ENCODE results near the gene ARHGEF3.
"Not testable (repeated sequence)": the region's sequence is repeated elsewhere in the genome, so short reads cannot be mapped to it uniquely, and the experiment has no call there.

The ARHGEF3 gene

DNA sequence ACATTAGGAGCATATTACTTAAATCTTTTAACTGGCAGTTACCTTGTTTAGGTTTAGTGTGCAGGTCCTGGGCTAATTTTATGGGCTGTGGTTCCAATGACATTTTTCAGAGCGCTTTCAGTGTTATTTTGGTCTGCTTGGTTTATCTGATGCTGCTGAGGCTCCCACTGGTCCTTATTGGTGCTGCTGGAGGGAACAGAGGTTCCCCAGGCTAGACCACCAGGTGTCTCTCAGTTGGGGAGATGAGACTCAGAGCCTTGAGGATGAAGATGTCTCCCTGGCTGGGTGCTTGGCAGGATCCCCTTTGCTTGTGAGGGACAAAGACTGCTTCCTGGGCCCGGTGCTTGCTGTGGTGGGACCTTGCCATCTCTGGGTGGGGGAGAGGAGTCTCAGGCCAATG is 90.4 kb downstream of the ARHGEF3 start:
- no peak for DNase-seq

DNA sequence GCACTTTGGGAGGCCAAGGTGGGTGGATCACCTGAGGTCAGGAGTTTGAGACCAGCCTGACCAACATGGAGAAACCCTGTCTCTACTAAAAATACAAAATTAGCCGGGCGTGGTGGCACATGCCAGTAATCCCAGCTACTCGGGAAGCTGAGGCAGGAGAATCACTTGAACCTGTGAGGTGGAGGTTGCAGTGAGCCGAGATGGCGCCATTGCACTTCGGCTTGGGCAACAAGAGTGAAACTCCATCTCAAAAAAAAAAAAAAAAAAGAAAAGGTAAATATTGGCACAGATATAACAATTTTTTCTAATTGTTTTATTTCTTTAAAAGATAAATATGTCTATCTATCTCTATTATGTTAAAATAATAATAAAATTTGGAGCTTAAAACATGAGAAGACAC is 94.3 kb downstream of the ARHGEF3 start:
- DNase-seq = not testable (repeated sequence)

DNA sequence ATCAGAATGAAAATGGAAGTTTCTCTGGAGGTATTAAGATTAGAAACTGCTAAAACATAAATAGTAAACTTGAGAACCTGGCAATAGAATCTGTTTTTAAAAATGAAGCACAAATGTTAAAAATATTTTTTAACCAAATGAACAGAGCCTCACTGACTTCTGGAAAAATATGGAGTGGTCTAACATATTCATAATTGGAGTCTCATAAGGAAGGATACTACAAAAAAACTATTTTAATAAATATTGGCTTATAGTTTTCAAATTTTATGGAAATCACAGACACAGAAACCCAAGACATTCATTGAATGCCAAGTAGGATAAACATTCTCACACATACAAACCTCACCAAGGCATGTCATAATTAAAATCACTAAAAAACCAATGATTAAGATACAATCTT is 95.1 kb downstream of the ARHGEF3 start:
- no peak for DNase-seq

DNA sequence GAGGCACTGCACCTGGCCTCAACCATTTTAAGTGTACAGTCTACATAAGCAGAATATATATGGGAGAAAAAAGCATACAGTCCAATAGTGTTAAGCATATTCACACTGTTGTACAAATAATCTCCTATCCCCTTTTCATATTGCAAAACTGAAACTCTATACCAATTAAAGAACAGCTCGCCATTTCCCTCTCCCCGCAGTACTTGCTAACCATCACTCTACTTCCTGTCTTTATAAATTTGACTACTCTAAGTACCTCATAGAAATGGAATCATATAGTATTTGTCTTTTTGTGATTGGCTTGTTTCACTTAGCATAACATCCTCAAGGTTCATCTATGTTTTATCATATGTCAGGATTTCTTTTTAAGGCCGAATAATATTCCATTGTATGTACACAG is 97.0 kb downstream of the ARHGEF3 start:
- DNase-seq = no peak

- DNase-seq = peak; percentile 17 to 77
These were observed 99.0 kb downstream of the ARHGEF3 start for GRCh38 chr3:56702490-56703315.

DNA sequence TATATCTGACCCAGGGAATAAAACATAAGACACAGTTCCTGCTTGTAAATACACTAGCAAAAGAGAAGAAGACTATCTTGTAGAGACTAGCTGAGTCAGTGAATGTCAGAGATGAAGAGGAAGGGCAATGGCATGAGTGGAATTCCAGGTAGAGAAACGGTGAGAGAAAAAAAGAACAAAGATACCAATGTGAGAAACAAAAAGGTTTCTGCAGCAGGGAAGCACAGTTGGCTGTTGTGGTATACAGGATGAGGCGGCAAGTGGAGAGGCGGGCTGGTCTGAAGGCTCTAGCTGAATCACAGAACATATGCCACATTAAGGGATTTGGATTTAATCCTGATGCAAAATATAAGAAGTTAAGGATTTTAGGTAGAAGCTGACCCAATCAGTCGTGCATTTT is 101.6 kb downstream of the ARHGEF3 start:
- no peak for DNase-seq

DNA sequence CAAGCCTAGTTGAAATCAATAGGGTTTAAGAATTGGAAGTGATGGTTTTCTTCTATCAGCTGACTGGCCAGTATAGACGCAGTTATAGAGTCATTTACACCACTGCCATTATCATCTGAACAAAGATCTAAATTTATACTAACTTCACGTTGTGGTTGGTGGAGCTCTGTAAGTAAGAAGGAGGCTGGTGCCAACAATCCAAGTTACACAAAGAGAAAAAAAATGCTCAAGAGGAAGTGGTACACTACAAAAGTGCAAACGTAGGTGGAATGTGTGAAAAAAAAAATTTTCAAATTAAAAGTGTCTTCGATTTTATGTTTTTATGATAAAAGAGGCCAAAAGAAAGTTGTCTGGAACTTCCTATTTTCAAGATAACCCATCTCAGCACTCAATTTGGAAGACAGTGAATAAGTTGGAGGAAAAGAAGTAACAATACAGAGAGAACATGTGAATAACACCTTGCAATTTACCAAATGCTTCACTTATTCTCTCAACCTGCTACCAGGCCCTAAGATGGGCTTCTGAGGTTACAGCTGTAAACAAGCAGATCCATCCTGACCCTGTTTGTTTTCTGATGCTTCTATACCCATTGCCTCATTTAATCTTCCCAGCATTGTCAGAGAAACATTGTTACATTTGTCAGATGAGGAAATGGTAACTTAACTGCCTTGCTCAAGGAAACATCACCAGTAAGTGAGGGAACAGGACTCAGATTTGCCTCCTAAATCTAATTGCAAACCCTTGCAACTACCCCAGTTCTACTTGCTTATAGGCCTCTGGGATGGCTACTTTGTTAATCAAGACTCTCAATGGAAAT is 106.7 kb downstream of the ARHGEF3 start:
- DNase-seq = no peak

DNA sequence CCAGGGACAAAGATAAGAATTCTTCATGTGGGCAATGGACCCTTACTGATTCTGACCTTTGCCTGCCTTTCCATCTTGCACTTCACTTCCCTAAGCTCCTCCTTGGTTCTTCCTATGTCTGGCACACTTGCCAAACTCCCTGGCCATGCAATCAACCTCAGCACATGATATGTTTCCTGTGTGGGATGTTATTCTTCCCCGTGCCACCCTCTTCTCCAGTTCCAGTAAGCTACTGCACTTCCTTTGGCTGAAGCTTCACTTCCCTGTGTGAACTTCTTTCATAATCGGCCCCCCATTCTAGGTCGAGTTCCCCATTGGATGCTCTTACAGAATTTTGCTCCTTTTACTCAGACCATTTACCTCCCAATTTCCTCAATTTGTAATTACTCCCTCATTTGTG is 108.0 kb downstream of the ARHGEF3 start:
- DNase-seq = no peak

GRCh38 chr3:56692520-56693433 is 109.0 kb downstream of the ARHGEF3 start:
- DNase-seq = not testable (repeated sequence)

DNA sequence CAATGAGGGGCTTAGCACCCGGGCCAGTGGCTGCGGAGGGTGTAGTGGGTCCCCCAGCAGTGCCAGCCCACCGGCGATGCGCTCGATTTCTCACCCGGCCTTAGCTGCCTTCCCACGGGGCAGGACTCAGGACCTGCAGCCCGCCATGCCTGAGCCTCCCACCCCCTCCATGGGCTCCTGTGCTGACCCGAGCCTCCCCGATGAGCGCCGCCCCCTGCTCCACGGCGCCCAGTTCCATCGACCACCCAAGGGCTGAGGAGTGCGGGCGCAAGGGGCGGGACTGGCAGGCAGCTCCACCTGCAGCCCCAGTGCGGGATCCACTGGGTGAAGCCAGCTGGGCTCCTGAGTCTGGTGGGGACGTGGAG is 109.8 kb downstream of the ARHGEF3 start:
- not testable (repeated sequence) for DNase-seq

GRCh38 chr3:56691165-56692000 is 110.4 kb downstream of the ARHGEF3 start:
- DNase-seq = no peak

- DNase-seq = no peak
These were observed 112.4 kb downstream of the ARHGEF3 start for GRCh38 chr3:56689303-56689702.

DNA sequence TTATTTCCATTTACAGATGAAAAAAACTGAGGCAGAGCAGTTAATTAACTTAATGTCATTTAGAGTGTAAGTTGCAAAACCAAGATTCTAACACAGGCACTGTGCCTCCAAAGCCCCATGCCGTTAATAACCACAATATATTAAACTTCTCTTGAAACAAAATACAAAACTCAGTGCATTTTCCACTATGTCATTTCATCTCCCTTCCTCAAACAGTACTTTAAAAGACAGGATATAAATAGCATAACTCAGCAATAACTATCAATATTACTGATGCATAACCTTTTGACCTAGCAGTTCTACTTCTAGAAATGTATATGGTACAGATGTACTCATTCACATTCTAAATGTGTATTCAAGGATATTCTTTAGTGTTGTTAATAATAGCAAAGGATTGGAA is 113.6 kb downstream of the ARHGEF3 start:
- DNase-seq = no peak

DNA sequence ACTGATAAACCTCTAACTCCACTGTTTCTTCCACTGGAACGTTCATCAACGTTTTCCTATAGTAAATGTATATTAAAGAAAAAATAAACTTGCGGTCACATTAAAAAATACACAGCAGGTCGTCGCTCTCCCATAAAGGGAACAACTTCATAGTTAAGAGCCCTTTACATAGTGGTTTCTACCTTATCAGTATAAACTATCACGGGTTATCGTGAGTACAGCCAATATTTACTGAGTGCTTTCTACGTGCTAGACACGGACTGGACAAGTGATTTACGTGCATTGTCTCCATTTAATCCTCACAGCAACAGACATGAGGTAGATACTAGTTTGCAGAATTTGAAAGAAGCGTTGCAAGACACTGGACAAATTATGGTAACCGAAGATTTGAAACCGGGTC is 117.7 kb downstream of the ARHGEF3 start:
- DNase-seq = no peak

DNA sequence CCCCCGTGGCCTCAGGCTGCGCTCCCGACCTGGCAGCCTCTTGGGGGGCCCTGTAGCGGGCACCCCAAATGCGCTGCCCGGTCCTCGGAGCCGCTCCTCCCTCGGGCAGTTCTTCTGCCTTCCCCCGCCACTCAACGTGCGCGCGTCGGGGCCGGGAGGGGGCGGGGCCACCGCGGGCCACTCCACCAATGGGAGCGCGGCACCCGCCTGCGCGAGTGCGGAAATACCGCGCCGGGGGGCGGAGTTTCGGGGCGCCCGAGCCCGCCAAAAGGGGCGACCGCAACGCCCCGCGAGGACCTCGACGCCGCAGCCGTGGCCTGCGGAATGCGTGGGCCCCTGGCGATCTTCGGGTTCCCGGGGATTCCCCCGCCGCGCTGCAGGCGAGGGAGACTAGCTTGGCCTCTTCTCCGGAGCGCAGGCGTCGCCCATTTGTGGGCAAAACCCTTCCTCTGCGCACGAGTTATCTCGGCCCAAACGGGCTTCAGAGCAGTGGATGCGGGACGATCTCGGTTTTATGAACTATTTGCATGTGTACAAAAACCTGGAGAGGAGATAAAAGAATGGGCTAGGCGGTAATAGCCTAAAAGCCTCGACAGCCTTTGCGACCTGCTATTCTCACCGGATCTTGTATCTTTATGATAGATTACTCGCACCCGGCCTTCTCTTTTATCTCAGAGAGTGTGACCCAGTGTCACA is 118.5 kb downstream of the ARHGEF3 start, which contains the start of gene TASOR:
Gene TASOR (minus strand): TSS at position 144 of the 696 bp plus-strand sequence. CDS start 259 bp downstream, outside the sequence.
- DNase-seq = peak; percentile 41 to 75

DNA sequence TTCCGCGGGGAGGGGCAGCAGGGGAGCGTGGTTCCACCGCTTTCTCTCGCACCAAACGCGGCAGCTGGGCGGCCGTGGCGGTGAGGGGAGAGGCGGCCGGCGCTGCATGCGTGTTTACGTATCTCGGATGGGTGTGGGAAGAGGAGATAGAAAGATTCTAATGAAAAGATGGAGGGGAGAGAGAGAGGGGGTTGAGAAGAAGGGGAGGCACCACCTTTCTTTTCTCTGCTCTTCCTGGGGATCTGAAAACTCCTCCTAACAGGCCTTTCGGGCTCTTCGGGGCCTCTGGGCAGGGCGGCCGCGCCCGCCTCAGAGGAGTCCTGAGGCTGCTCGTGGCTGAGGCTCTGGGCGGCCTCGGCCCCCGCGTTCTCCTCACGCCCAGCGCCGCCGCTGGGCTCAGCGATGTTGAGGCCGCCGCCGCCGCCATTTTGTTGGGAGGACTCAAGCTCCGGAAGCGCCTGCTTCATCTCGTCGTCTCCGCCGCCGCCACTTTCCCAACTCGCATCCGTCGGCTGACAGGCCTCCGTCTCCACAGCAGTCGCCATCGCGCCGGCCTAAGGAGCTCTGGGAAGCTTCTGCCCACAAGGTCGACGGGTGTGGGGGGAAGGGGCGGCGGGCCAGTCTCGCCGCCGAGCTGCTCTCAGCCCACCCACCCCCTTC is 119.2 kb downstream of the ARHGEF3 start:
- DNase-seq = peak; percentile 62 to 75

DNA sequence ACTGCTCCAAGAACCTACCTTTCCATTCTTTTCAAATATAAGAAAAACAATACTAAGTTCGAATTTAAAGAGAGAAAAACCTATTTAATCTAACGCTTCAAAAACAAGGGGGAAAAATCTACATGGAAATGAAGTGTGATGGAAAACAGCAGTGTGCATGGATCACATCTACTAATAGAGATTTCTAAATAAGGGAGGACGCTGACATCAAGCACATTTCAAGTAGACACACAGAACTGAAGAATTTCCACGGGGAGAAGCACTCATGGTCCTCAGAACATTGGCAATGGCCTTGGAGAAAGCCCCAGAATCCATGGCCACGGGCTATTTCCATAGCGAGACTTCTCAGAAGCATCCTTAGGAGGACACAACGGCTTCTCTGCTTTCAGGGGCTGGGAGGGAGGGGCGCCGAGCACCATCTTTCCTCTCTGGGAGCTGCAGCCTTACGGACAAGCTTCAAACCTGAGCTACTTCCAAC is 119.7 kb downstream of the ARHGEF3 start:
- no peak for DNase-seq

DNA sequence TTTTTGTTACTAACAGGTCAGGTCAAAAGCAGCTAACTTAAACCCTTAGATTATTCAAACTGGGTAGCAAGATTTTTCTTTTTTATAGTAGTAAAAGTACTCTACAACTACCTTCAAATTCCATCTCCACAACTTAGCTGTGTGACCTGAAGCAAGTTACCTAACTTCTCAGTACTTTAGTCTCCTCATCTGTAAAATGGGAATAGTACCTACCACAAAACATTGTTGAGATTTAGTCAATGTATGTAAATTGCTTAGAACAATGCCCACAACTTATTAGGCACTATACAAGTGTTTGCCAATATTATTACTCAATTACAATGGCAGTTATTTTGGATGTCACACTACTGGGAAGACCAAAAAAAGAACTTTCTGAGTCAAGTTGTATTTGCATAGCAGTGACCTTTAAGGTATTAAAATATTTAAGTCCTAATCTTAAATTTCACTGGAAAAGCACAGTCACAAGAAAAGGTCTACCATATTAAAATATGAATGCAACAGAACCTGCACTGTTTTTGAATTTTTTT is 121.6 kb downstream of the ARHGEF3 start:
- no peak for DNase-seq

Data from hippocampal formation (tissue), 2 donors.